Measurements from ENCODE around the gene ELN.

Gene ELN

DNA sequence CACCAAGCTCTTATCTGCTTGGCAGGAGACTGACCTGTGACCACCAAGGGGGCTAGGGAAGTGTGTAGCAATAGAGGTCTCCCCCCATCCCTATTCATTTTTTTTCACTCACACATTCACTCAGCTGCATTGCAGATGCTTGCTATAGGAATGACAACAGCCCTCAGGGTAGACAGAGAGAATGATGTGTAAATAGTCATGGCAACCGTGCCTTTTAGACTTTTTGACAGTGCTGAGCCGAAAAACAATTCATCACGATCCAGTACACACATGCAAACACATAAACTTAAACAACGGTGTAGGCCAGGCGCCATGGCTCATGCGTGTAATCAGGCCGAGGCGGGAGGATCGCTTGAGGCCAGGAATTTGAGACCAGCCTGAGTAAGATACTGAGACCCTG is 7.6 kb upstream of the ELN start:
- Histone ChIP-seq H3K4me1 (ENCODE audit: control extremely low read depth in 1 of 4, control insufficient read depth in 4 of 4, insufficient read depth in 4 of 4, low read length in 3 of 4) (peaks cover 3 to 45% (median 28%) of the 10 kb centered on the region in 4 experiments), H3K36me3 (ENCODE audit: control insufficient read depth in 4 of 4, insufficient read depth in 4 of 4, low read length in 3 of 4) (no peaks in the 10 kb centered on the region), H3K27me3 (replicated peaks in 2 of 5; ENCODE audit: control insufficient read depth in 4 of 5, insufficient read depth in 5 of 5, low read length in 4 of 5) (no peaks in the 10 kb centered on the region), H3K27ac (ENCODE audit: insufficient read depth in 1 of 2, low read depth in 1 of 2, low read length in 2 of 2, poor library complexity in 1 of 2, severe bottlenecking in 2 of 2) (no peak overlapping the region), H3K4me3 (ENCODE audit: control insufficient read depth in 1 of 7, extremely low read depth in 1 of 7, insufficient read depth in 4 of 7, low read depth in 2 of 7, low read length in 6 of 7) (no peak overlapping the region), H3K9me3 (ENCODE audit: control extremely low read depth in 1 of 5, control insufficient read depth in 4 of 5, insufficient read depth in 2 of 5, low read depth in 1 of 5, low read length in 4 of 5) (no peaks in the 10 kb centered on the region)
- CTCF ChIA-PET: no interaction called here
- no peak for DNase-seq
- POLR2A ChIA-PET: no interaction called here
- WGBS (ENCODE audit: insufficient coverage): 100% methylated on average over 4 of the region's 9 CpGs

- no peaks in the 10 kb centered on the region for H3K9me3 ChIP-seq (ENCODE audit: control extremely low read depth in 1 of 5, control insufficient read depth in 4 of 5, insufficient read depth in 2 of 5, low read depth in 1 of 5, low read length in 4 of 5)
- CTCF ChIA-PET: interaction anchor here (1.0 to 1.5 kb wide), 3 partner anchors 8 to 134 kb away, joined by 3 to 4 read pairs (median 4); no protein-coding TSS in a partner anchor
- DNase-seq: no peak
- H3K27ac ChIP-seq (ENCODE audit: insufficient read depth in 1 of 2, low read depth in 1 of 2, low read length in 2 of 2, poor library complexity in 1 of 2, severe bottlenecking in 2 of 2): no peak overlapping the region
- no peaks in the 10 kb centered on the region for H3K36me3 ChIP-seq (ENCODE audit: control insufficient read depth in 4 of 4, insufficient read depth in 4 of 4, low read length in 3 of 4)
- POLR2A ChIA-PET: no interaction called here
- no peak overlapping the region for H3K4me3 ChIP-seq (ENCODE audit: control insufficient read depth in 1 of 7, extremely low read depth in 1 of 7, insufficient read depth in 4 of 7, low read depth in 2 of 7, low read length in 6 of 7)
- no peaks in the 10 kb centered on the region for H3K27me3 ChIP-seq (replicated peaks in 2 of 5; ENCODE audit: control insufficient read depth in 4 of 5, insufficient read depth in 5 of 5, low read length in 4 of 5)
- peaks cover 12 to 57% (median 41%) of the 10 kb centered on the region in 4 experiments for H3K4me1 ChIP-seq (ENCODE audit: control extremely low read depth in 1 of 4, control insufficient read depth in 4 of 4, insufficient read depth in 4 of 4, low read length in 3 of 4)
- WGBS (ENCODE audit: insufficient coverage): 97% methylated on average over 21 of the region's 26 CpGs
Observed at GRCh38 chr7:74021546-74022320, 6.2 kb upstream of the ELN start.

GRCh38 chr7:74022507-74022906 is 5.5 kb upstream of the ELN start:
- WGBS (ENCODE audit: insufficient coverage): 100% methylated on average over 3 of the region's 7 CpGs
- Histone ChIP-seq H3K27me3 (replicated peaks in 2 of 5; ENCODE audit: control insufficient read depth in 4 of 5, insufficient read depth in 5 of 5, low read length in 4 of 5) (no peaks in the 10 kb centered on the region), H3K36me3 (ENCODE audit: control insufficient read depth in 4 of 4, insufficient read depth in 4 of 4, low read length in 3 of 4) (no peaks in the 10 kb centered on the region), H3K9me3 (ENCODE audit: control extremely low read depth in 1 of 5, control insufficient read depth in 4 of 5, insufficient read depth in 2 of 5, low read depth in 1 of 5, low read length in 4 of 5) (no peaks in the 10 kb centered on the region), H3K27ac (ENCODE audit: insufficient read depth in 1 of 2, low read depth in 1 of 2, low read length in 2 of 2, poor library complexity in 1 of 2, severe bottlenecking in 2 of 2) (no peak overlapping the region), H3K4me3 (ENCODE audit: control insufficient read depth in 1 of 7, extremely low read depth in 1 of 7, insufficient read depth in 4 of 7, low read depth in 2 of 7, low read length in 6 of 7) (no peak overlapping the region), H3K4me1 (ENCODE audit: control extremely low read depth in 1 of 4, control insufficient read depth in 4 of 4, insufficient read depth in 4 of 4, low read length in 3 of 4) (peaks cover 12 to 57% (median 43%) of the 10 kb centered on the region in 4 experiments)
- no peak for DNase-seq
- POLR2A ChIA-PET: no interaction called here
- CTCF ChIA-PET: interaction anchor here (1.0 to 1.5 kb wide), 3 partner anchors 9 to 134 kb away, joined by 3 to 4 read pairs (median 4); no protein-coding TSS in a partner anchor

- H3K27me3 ChIP-seq (replicated peaks in 2 of 5; ENCODE audit: control insufficient read depth in 4 of 5, insufficient read depth in 5 of 5, low read length in 4 of 5): no peaks in the 10 kb centered on the region
- CTCF ChIA-PET: interaction anchor here (1.0 to 5.7 kb wide), 3 partner anchors 9 to 138 kb away, joined by 3 to 98 read pairs (median 84); no protein-coding TSS in a partner anchor
- no peaks in the 10 kb centered on the region for H3K36me3 ChIP-seq (ENCODE audit: control insufficient read depth in 4 of 4, insufficient read depth in 4 of 4, low read length in 3 of 4)
- 52% methylated on average over 9 of the region's 12 CpGs for WGBS (ENCODE audit: insufficient coverage)
- peak in 2 of 3 donors; percentile 56 to 64 for DNase-seq
- no peak overlapping the region for H3K27ac ChIP-seq (ENCODE audit: insufficient read depth in 1 of 2, low read depth in 1 of 2, low read length in 2 of 2, poor library complexity in 1 of 2, severe bottlenecking in 2 of 2)
- POLR2A ChIA-PET: no interaction called here
- no peak overlapping the region for H3K4me3 ChIP-seq (ENCODE audit: control insufficient read depth in 1 of 7, extremely low read depth in 1 of 7, insufficient read depth in 4 of 7, low read depth in 2 of 7, low read length in 6 of 7)
- H3K4me1 ChIP-seq (ENCODE audit: control extremely low read depth in 1 of 4, control insufficient read depth in 4 of 4, insufficient read depth in 4 of 4, low read length in 3 of 4): peaks cover 12 to 61% (median 48%) of the 10 kb centered on the region in 4 experiments
- no peaks in the 10 kb centered on the region for H3K9me3 ChIP-seq (ENCODE audit: control extremely low read depth in 1 of 5, control insufficient read depth in 4 of 5, insufficient read depth in 2 of 5, low read depth in 1 of 5, low read length in 4 of 5)
Observed at GRCh38 chr7:74023092-74023536, 4.9 kb upstream of the ELN start.

GRCh38 chr7:74023786-74024185 is 4.2 kb upstream of the ELN start:
- Histone ChIP-seq H3K27ac (ENCODE audit: insufficient read depth in 1 of 2, low read depth in 1 of 2, low read length in 2 of 2, poor library complexity in 1 of 2, severe bottlenecking in 2 of 2) (no peak overlapping the region), H3K4me3 (ENCODE audit: control insufficient read depth in 1 of 7, extremely low read depth in 1 of 7, insufficient read depth in 4 of 7, low read depth in 2 of 7, low read length in 6 of 7) (no peak overlapping the region), H3K27me3 (replicated peaks in 2 of 5; ENCODE audit: control insufficient read depth in 4 of 5, insufficient read depth in 5 of 5, low read length in 4 of 5) (no peaks in the 10 kb centered on the region), H3K9me3 (ENCODE audit: control extremely low read depth in 1 of 5, control insufficient read depth in 4 of 5, insufficient read depth in 2 of 5, low read depth in 1 of 5, low read length in 4 of 5) (no peaks in the 10 kb centered on the region), H3K4me1 (ENCODE audit: control extremely low read depth in 1 of 4, control insufficient read depth in 4 of 4, insufficient read depth in 4 of 4, low read length in 3 of 4) (peaks cover 12 to 65% (median 54%) of the 10 kb centered on the region in 4 experiments), H3K36me3 (ENCODE audit: control insufficient read depth in 4 of 4, insufficient read depth in 4 of 4, low read length in 3 of 4) (no peaks in the 10 kb centered on the region)
- DNase-seq: no peak
- WGBS (ENCODE audit: insufficient coverage): 87% methylated on average over 9 of the region's 11 CpGs
- ChIA-PET CTCF (interaction anchor here (0.9 to 5.7 kb wide), 6 partner anchors 9 to 139 kb away, joined by 3 to 98 read pairs (median 33); no protein-coding TSS in a partner anchor), POLR2A (interaction anchor here (2.3 to 3.9 kb wide), 2 partner anchors 9 to 134 kb away, joined by 7 to 15 read pairs; no protein-coding TSS in a partner anchor)

DNA sequence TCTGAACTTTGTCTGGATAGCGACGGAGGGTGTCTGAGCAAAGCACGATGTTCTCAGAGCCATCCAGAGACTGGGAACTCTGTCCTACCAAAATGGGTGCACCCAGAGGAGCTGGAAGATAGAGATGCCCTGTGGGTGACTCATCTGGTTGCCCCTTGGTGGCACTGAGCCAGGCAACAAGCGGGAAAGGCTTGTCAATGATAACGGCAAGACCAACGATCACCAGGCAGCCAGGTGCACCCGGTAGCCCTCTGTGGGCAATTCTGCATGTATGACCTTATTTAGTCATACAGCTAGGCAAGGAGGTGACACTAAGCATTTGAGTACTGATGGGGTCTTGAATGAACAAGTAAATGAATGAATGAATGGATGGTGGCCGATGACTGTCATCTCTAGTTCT is 2.8 kb upstream of the ELN start:
- Histone ChIP-seq H3K9me3 (ENCODE audit: control extremely low read depth in 1 of 5, control insufficient read depth in 4 of 5, insufficient read depth in 2 of 5, low read depth in 1 of 5, low read length in 4 of 5) (no peaks in the 10 kb centered on the region), H3K4me3 (ENCODE audit: control insufficient read depth in 1 of 7, extremely low read depth in 1 of 7, insufficient read depth in 4 of 7, low read depth in 2 of 7, low read length in 6 of 7) (peak overlapping the region in 4 of 7 experiments; percentile 29 to 65 (median 42)), H3K27ac (ENCODE audit: insufficient read depth in 1 of 2, low read depth in 1 of 2, low read length in 2 of 2, poor library complexity in 1 of 2, severe bottlenecking in 2 of 2) (no peak overlapping the region), H3K27me3 (replicated peaks in 2 of 5; ENCODE audit: control insufficient read depth in 4 of 5, insufficient read depth in 5 of 5, low read length in 4 of 5) (no peaks in the 10 kb centered on the region), H3K36me3 (ENCODE audit: control insufficient read depth in 4 of 4, insufficient read depth in 4 of 4, low read length in 3 of 4) (no peaks in the 10 kb centered on the region), H3K4me1 (ENCODE audit: control extremely low read depth in 1 of 4, control insufficient read depth in 4 of 4, insufficient read depth in 4 of 4, low read length in 3 of 4) (peaks cover 15 to 76% (median 68%) of the 10 kb centered on the region in 4 experiments)
- ChIA-PET CTCF (interaction anchor here (1.0 to 5.7 kb wide), 22 partner anchors 11 to 376 kb away, joined by 3 to 98 read pairs (median 7); partner anchors contain the start of gene TMEM270), POLR2A (interaction anchor here (1.4 to 3.9 kb wide), 7 partner anchors 8 to 139 kb away, joined by 6 to 30 read pairs (median 9); no protein-coding TSS in a partner anchor)
- 40% methylated on average over 7 of the region's 8 CpGs for WGBS (ENCODE audit: insufficient coverage)
- peak; percentile 67 to 96 (median 94) for DNase-seq

GRCh38 chr7:74025730-74026129 is 2.2 kb upstream of the ELN start:
- peak overlapping the region in 4 of 7 experiments; percentile 29 to 65 (median 42) for H3K4me3 ChIP-seq (ENCODE audit: control insufficient read depth in 1 of 7, extremely low read depth in 1 of 7, insufficient read depth in 4 of 7, low read depth in 2 of 7, low read length in 6 of 7)
- H3K4me1 ChIP-seq (ENCODE audit: control extremely low read depth in 1 of 4, control insufficient read depth in 4 of 4, insufficient read depth in 4 of 4, low read length in 3 of 4): peaks cover 15 to 82% (median 73%) of the 10 kb centered on the region in 4 experiments
- H3K27ac ChIP-seq (ENCODE audit: insufficient read depth in 1 of 2, low read depth in 1 of 2, low read length in 2 of 2, poor library complexity in 1 of 2, severe bottlenecking in 2 of 2): no peak overlapping the region
- peak; percentile 31 to 93 (median 89) for DNase-seq
- H3K9me3 ChIP-seq (ENCODE audit: control extremely low read depth in 1 of 5, control insufficient read depth in 4 of 5, insufficient read depth in 2 of 5, low read depth in 1 of 5, low read length in 4 of 5): no peaks in the 10 kb centered on the region
- ChIA-PET CTCF (interaction anchor here (0.7 to 5.7 kb wide), 30 partner anchors 11 to 375 kb away, joined by 3 to 98 read pairs (median 5); partner anchors contain the start of gene TMEM270), POLR2A (interaction anchor here (0.7 to 3.9 kb wide), 11 partner anchors 9 to 182 kb away, joined by 3 to 30 read pairs (median 7); no protein-coding TSS in a partner anchor)
- no peaks in the 10 kb centered on the region for H3K27me3 ChIP-seq (replicated peaks in 2 of 5; ENCODE audit: control insufficient read depth in 4 of 5, insufficient read depth in 5 of 5, low read length in 4 of 5)
- no peaks in the 10 kb centered on the region for H3K36me3 ChIP-seq (ENCODE audit: control insufficient read depth in 4 of 4, insufficient read depth in 4 of 4, low read length in 3 of 4)
- 3% methylated on average over 6 of the region's 8 CpGs for WGBS (ENCODE audit: insufficient coverage)
